Thymus (tissue), 11 donors: ENCODE results near the gene C9orf152. TPM values are rescaled to one million over a fixed set of nuclear protein-coding genes. Genes with fewer than 3 reads are reported as not detected.
"Not testable (repeated sequence)": the region's sequence is repeated elsewhere in the genome, so short reads cannot be mapped to it uniquely, and the experiment has no call there.

ENCODE experiments used
- DNase-seq, 9 donors: peaks; one replicate each; pipeline ENCODE4 v3.0.0-alpha.2; 2013; ENCODE audit warnings: low spot score in 9 of 9, low read depth in 6 of 9, missing footprints in 1 of 9
- H3K27ac ChIP-seq, 2 donors: one replicate each; pipeline ENCODE4 v1.5.1; 2013; ENCODE audit warnings: control low read depth in 1 of 2, low read depth in 1 of 2, low read length in 1 of 2, mild to moderate bottlenecking in 1 of 2, moderate library complexity in 1 of 2
- H3K27me3 ChIP-seq, 2 donors: one replicate each; pipeline ENCODE4 v1.5.1; 2013; ENCODE audit warnings: low read length in 1 of 2; ENCODE audit not compliant: control insufficient read depth in 2 of 2, insufficient read depth in 1 of 2
- H3K36me3 ChIP-seq, 2 donors: one replicate each; pipeline ENCODE4 v1.5.1; 2013; ENCODE audit warnings: low read length in 1 of 2, mild to moderate bottlenecking in 1 of 2, moderate library complexity in 1 of 2; ENCODE audit not compliant: control insufficient read depth in 2 of 2, insufficient read depth in 2 of 2
- H3K4me1 ChIP-seq, 2 donors: one replicate each; pipeline ENCODE4 v1.5.1; 2013; ENCODE audit warnings: low read length in 2 of 2; ENCODE audit not compliant: control insufficient read depth in 2 of 2, insufficient read depth in 2 of 2
- H3K4me3 ChIP-seq, 2 donors: one replicate each; pipeline ENCODE4 v1.5.1; 2013; ENCODE audit warnings: low read length in 2 of 2, control low read depth in 1 of 2, mild to moderate bottlenecking in 1 of 2
- H3K9me3 ChIP-seq, 2 donors: one replicate each; pipeline ENCODE4 v1.5.1; 2013; ENCODE audit warnings: low read length in 1 of 2, mild to moderate bottlenecking in 1 of 2; ENCODE audit not compliant: control insufficient read depth in 2 of 2, insufficient read depth in 1 of 2
- WGBS: extraction: QIAGEN DNeasy Blood & Tissue Kit; methylation state at CpG from one replicate; pipeline ENCODE4 v1.1.7; 2013; 5-methylcytosine and 5-hydroxymethylcytosine counted together
- polyA plus RNA-seq: library from polyadenylated mRNA; stranded (reverse); fragments of 200-250 nt; gene quantifications from one replicate; pipeline ENCODE4 v1.2.3, GENCODE V29; 2013
- total RNA-seq: library from RNA; stranded (reverse); fragments of 120-200 nt; gene quantifications from one replicate; pipeline ENCODE4 v1.2.4, GENCODE V29; 2013
- donor health status: healthy.

C9orf152 gene
- total and polyA plus RNA-seq, 2 donors = 0.05 to 0.23 TPM

GRCh38 chr9:110224583-110224982 is 16.6 kb upstream of the C9orf152 start:
- Histone ChIP-seq H3K9me3 (no peaks in the 10 kb centered on the region), H3K27ac (no peak overlapping the region), H3K4me1 (no peaks in the 10 kb centered on the region), H3K4me3 (no peak overlapping the region), H3K27me3 (no peaks in the 10 kb centered on the region), H3K36me3 (no peaks in the 10 kb centered on the region)
- 95% methylated on average over 3 of the region's 3 CpGs for WGBS
- DNase-seq = no peak

- Histone ChIP-seq H3K27me3 (no peaks in the 10 kb centered on the region), H3K4me1 (peaks cover 0 to 2% of the 10 kb centered on the region in 2 donors), H3K27ac (no peak overlapping the region), H3K9me3 (no peaks in the 10 kb centered on the region), H3K36me3 (no peaks in the 10 kb centered on the region), H3K4me3 (no peak overlapping the region)
- over 99% methylated on average over 3 of the region's 3 CpGs for WGBS
- no peak for DNase-seq
Measured at GRCh38 chr9:110220809-110221208, 12.8 kb upstream of the C9orf152 start.

- Histone ChIP-seq H3K9me3 (no peaks in the 10 kb centered on the region), H3K36me3 (no peaks in the 10 kb centered on the region), H3K4me3 (no peak overlapping the region), H3K27me3 (no peaks in the 10 kb centered on the region), H3K4me1 (peaks cover 15 to 18% of the 10 kb centered on the region in 2 donors), H3K27ac (no peak overlapping the region)
- peak in 8 of 9 donors; percentile 16 to 74 (median 44) for DNase-seq
- 36% methylated on average over 10 of the region's 10 CpGs for WGBS
Measured at GRCh38 chr9:110217656-110218099, 9.7 kb upstream of the C9orf152 start.

- Histone ChIP-seq H3K27ac (no peak overlapping the region), H3K27me3 (no peaks in the 10 kb centered on the region), H3K4me3 (no peak overlapping the region), H3K36me3 (no peaks in the 10 kb centered on the region), H3K4me1 (peaks cover 15 to 18% of the 10 kb centered on the region in 2 donors), H3K9me3 (no peaks in the 10 kb centered on the region)
- peak in 3 of 9 donors; percentile 21 to 59 (median 40) for DNase-seq
- 51% methylated on average over 2 of the region's 2 CpGs for WGBS
Measured at GRCh38 chr9:110214586-110215355, 6.8 kb upstream of the C9orf152 start.

- Histone ChIP-seq H3K36me3 (no peaks in the 10 kb centered on the region), H3K27me3 (no peaks in the 10 kb centered on the region), H3K9me3 (no peaks in the 10 kb centered on the region), H3K4me3 (no peak overlapping the region), H3K4me1 (peaks cover 15 to 18% of the 10 kb centered on the region in 2 donors), H3K27ac (peak overlapping the region in 1 of 2 donors; percentile 15)
- 89% methylated on average over 6 of the region's 6 CpGs for WGBS
- DNase-seq = no peak
Measured at GRCh38 chr9:110214090-110214489, 6.1 kb upstream of the C9orf152 start.

GRCh38 chr9:110213413-110214044 is 5.6 kb upstream of the C9orf152 start:
- WGBS = 97% methylated on average over 10 of the region's 10 CpGs
- no peak for DNase-seq
- no peak overlapping the region for H3K27ac ChIP-seq
- no peaks in the 10 kb centered on the region for H3K27me3 ChIP-seq
- H3K4me3 ChIP-seq = no peak overlapping the region
- H3K4me1 ChIP-seq = peaks cover 15 to 18% of the 10 kb centered on the region in 2 donors
- no peaks in the 10 kb centered on the region for H3K9me3 ChIP-seq
- H3K36me3 ChIP-seq = no peaks in the 10 kb centered on the region

- no peaks in the 10 kb centered on the region for H3K9me3 ChIP-seq
- DNase-seq = no peak
- 84% methylated on average over 6 of the region's 6 CpGs for WGBS
- peaks cover 0 to 5% of the 10 kb centered on the region in 2 donors for H3K4me1 ChIP-seq
- no peaks in the 10 kb centered on the region for H3K36me3 ChIP-seq
- H3K27me3 ChIP-seq = no peaks in the 10 kb centered on the region
- no peak overlapping the region for H3K4me3 ChIP-seq
- H3K27ac ChIP-seq = no peak overlapping the region
Measured at GRCh38 chr9:110207071-110207641, 803 bp downstream of the C9orf152 start.

- no peaks in the 10 kb centered on the region for H3K27me3 ChIP-seq
- H3K4me1 ChIP-seq = peaks cover 0 to 5% of the 10 kb centered on the region in 2 donors
- no peaks in the 10 kb centered on the region for H3K36me3 ChIP-seq
- no peak overlapping the region for H3K27ac ChIP-seq
- H3K4me3 ChIP-seq = no peak overlapping the region
- no peak for DNase-seq
- 95% methylated on average over 1 of the region's 1 CpG for WGBS
- H3K9me3 ChIP-seq = no peaks in the 10 kb centered on the region
Measured at GRCh38 chr9:110206389-110206788, 1.6 kb downstream of the C9orf152 start.

GRCh38 chr9:110205612-110206011 is 2.3 kb downstream of the C9orf152 start:
- DNase-seq, H3K4me3 ChIP-seq, H3K9me3 ChIP-seq, H3K36me3 ChIP-seq, H3K27me3 ChIP-seq, H3K27ac ChIP-seq, H3K4me1 ChIP-seq: not testable (repeated sequence)
- WGBS = 96% methylated on average over 5 of the region's 5 CpGs
